Stimulated activated CD8-positive, alpha-beta memory T cell treated with anti-CD3 and anti-CD28 coated beads, Interleukin-12 subunit alpha, Interleukin-12 subunit beta, amount 100 ng/mL, for 24 hours (primary cell): Measurements from ENCODE around the gene QRFPR.
"Not testable (repeated sequence)": the region's sequence is repeated elsewhere in the genome, so short reads cannot be mapped to it uniquely, and the experiment has no call there.

Source experiments
- DNase-seq: peaks from one replicate; pipeline ENCODE4 v3.0.0-alpha.2; 2020; ENCODE audit errors: extremely low read depth

The QRFPR gene

GRCh38 chr4:121380776-121381462, at the start of gene QRFPR:
QRFPR (minus strand) TSS chr4:121381018; CDS start chr4:121380647, 371 bp downstream.
- no peak for DNase-seq

- no peak for DNase-seq
Observed at GRCh38 chr4:121428721-121429120, 47.9 kb upstream of the QRFPR start.

- DNase-seq = no peak
Observed at GRCh38 chr4:121421594-121421993, 40.8 kb upstream of the QRFPR start.

GRCh38 chr4:121411151-121411744, 30.4 kb upstream of the QRFPR start:
- DNase-seq = no peak

GRCh38 chr4:121408567-121408966, 27.7 kb upstream of the QRFPR start:
- not testable (repeated sequence) for DNase-seq

GRCh38 chr4:121400632-121401031, 19.8 kb upstream of the QRFPR start:
- no peak for DNase-seq

- no peak for DNase-seq
Observed at GRCh38 chr4:121397941-121398601, 17.3 kb upstream of the QRFPR start.

GRCh38 chr4:121397434-121397833, 16.6 kb upstream of the QRFPR start:
- no peak for DNase-seq

- no peak for DNase-seq
Observed at GRCh38 chr4:121392426-121393086, 11.7 kb upstream of the QRFPR start.

- DNase-seq = no peak
Observed at GRCh38 chr4:121390335-121390734, 9.5 kb upstream of the QRFPR start.

GRCh38 chr4:121379276-121379675, 1.5 kb downstream of the QRFPR start:
- no peak for DNase-seq

GRCh38 chr4:121377076-121377475, 3.7 kb downstream of the QRFPR start:
- no peak for DNase-seq

- no peak for DNase-seq
Observed at GRCh38 chr4:121376556-121376955, 4.3 kb downstream of the QRFPR start.

- DNase-seq = no peak
Observed at GRCh38 chr4:121376097-121376496, 4.7 kb downstream of the QRFPR start.

GRCh38 chr4:121375262-121375661, 5.6 kb downstream of the QRFPR start:
- no peak for DNase-seq

GRCh38 chr4:121373841-121374240, 7.0 kb downstream of the QRFPR start:
- no peak for DNase-seq

- no peak for DNase-seq
Observed at GRCh38 chr4:121370729-121371325, 10.0 kb downstream of the QRFPR start.

- no peak for DNase-seq
Observed at GRCh38 chr4:121360495-121360894, 20.3 kb downstream of the QRFPR start.

- DNase-seq = no peak
Observed at GRCh38 chr4:121358473-121358872, 22.3 kb downstream of the QRFPR start.

- DNase-seq = no peak
Observed at GRCh38 chr4:121353213-121353612, 27.6 kb downstream of the QRFPR start.

GRCh38 chr4:121344098-121344497, 36.7 kb downstream of the QRFPR start:
- DNase-seq = no peak

GRCh38 chr4:121340247-121340646, 40.6 kb downstream of the QRFPR start:
- no peak for DNase-seq
